Right lobe of liver (tissue), 4 donors: ENCODE results near the gene TCEA3.

ENCODE experiments used
- CTCF ChIP-seq, 4 donors: fragments of 200-600 bp in 3 of 4; fragments of 450-650 bp in 1 of 4; IDR thresholded peaks; one replicate each; pipeline versions ENCODE4 v1.5.1 to v1.8.0; 2016 to 2022; ENCODE audit warnings: antibody characterized with exemption in 4 of 4, mild to moderate bottlenecking in 2 of 4
- POLR2A ChIP-seq: fragments of 450-650 bp; IDR thresholded peaks from one replicate; pipeline ENCODE4 v1.6.1; 2017; ENCODE audit warnings: antibody characterized with exemption, mild to moderate bottlenecking
- donor health status: DM: no; HTN: no; CAD: no.
- donor health status: DM: no; HTN: no; CAD: no.
- donor health status: DM: no; HTN: yes; CAD: no.

- no peak for TF ChIP-seq CTCF (IDR thresholded peaks at IDR 0.05)
- no peak for TF ChIP-seq POLR2A
Measured at GRCh38 chr1:23343221-23344110, 81.1 kb downstream of the TCEA3 start.
